TTC549 (cell line): Measurements from ENCODE around the gene ODF2.

Experiments used
- FAIRE-seq: peaks from 2 replicates; lab custom pipeline; 2012; peaks lifted over from hg19 to GRCh38; lab: Jason Lieb, UNC

Gene ODF2

DNA sequence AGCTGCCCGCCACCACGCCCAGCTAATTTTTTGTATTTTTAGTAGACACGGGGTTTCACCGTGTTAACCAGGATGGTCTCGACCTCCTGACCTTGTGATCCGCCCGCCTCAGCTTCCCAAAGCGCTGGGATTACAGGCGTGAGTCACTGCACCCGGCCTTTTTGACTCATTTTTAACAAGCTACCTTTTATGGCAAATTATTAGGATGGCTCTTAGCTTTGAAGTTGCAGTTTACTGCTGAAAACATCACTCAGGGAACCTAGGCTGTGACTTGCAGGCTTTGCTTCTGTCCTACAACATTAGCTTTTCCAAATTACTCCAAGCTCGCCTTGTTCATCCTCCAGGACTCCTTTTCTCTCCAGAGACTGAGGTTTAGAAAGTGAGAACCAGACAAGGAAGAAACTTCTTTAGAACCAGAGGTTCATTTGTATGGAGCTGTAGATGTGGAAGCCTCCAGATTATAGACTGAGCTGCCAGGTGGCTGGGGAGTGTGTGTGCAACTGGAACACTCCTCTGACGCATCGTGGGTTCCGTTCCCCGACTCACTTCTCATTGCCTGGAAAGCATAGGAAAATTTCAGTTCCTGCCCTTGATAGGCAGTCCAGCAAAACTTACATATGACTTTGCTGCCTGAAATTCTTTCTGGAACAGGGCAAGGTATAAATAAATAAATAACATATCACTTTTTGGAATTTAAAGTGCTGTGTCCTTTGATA is 72.8 kb downstream of the ODF2 start:
- no peak for FAIRE-seq

DNA sequence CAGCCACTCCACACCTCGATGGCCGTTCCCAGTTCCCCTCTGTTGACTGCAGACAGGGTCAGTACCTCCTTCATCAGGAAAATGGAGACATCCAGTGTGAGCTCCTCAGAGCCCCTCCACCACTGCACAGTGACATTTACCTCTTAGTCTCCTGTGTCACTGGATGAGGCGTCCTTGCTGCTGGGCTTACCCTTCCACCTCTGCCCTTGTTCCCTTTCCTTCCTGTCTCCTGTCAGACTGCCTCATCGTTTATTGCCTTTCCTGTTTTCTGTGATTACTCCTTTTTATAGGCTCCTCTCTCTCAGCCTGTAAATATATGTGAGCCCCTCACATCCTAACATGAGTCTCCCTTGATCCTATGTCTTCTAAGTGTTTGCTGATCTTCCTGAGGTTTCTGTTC is 73.4 kb downstream of the ODF2 start:
- no peak for FAIRE-seq

DNA sequence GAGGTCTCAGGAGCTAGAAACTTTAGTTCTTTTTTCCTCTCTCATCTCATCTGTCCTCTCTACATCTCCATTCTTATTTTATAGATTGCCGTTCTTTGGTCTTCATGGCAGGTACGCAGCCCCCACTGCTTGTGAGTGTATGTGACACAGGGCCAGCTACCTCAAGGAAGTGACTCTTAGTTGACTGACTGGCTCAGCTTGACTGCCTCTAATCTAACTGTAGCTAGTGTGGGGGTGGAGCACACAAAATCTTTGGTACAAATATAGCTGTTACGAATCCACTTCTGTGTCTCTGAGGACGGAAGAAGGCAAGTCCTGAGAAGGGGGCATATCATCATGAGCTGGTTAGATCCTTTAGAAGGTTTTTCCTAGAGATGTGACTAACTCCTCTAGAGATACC is 76.8 kb downstream of the ODF2 start:
- FAIRE-seq, result no peak

DNA sequence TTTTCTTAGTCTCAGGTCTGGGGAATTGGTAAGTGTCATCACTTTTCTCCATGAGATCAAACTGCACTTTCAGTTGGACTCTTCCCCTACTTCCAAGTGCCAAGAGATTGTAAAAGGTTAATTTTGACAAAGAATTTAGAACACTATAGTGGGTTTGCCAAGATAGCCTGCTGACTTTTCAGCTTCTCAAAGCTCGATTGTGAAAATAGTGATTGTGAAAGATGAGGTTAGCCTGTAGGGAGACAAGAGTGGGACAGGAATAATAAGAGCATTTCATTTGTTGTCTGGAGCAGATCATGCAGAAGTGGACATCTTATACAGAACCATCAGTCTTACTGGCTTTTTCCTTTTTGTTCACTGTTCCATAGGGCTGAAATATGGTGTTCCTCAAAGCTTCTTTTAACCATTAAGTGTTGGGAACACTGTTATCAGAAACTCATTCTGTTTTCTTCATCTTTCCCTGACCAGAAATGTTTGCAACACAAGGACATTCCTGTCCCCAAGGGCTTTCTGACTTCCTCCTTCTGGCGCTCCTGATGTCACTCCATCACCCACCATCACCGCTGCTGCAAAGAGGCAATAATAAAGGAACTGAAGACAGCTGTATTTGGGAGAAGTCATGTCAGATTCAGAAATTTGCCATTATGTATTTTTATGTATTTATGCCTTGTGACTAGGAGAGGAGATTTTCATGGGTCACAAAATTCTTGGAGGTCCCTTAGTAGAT is 85.0 kb downstream of the ODF2 start:
- FAIRE-seq, result no peak

DNA sequence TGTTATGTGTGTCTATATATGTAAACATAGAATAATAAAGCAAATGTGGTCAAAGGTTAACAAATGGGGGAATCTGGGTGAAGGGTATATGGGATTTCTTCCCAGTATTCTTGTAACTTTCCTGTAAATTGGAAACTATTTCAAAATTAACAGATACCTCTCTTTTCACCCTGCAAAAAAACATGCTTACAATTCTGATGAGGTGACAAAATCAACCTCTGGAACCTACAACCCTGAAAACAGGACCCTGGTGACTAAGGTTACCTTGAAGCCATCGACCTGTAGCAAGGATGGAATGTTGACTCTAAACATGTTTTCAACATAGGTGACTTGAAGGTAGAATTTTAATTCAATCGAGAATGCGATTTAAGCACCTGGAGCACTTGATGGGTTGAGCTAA is 90.7 kb downstream of the ODF2 start:
- FAIRE-seq, result no peak

DNA sequence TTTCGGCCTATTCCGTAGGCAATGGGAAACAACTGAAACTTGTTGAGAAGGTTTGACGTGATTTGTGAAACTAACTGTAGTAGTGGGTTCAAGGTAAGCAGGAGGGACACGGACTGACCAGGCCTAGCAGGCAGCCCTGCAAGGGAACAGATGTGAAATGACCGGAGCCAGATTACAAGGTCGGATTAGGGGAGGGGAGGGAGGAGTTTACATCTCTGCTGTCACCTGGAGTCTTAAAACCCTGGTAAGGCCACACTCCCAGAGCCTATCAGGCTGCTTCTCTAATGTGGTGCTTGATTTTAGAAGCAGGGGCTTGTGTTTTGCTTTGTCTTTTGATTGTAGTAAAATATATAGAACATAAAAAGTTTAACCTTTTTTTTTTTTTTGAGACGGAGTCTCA is 93.1 kb downstream of the ODF2 start:
- no peak for FAIRE-seq

DNA sequence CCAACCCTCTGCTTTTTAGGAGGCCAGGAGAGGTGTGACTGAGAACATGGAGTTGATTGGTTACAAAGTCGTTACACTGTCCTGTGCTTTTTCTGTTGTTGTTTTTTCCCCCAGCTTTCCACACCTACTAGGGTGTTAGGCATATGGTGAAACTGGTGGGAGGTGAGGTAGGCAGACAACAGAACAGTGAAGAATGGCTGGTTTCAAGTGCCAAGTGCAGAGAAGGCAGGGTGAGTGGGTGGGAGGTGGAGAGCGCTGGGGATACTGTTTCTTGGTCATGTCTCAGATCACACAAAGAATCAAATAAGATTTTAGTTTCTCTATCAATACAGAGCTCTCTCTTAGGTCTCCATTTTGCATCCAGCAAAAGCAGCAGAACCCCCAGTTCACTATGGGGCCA is 94.4 kb downstream of the ODF2 start:
- FAIRE-seq, result no peak
